HepG2 (cell line): Measurements from ENCODE around the gene PPP1R13L. TPM values are rescaled to one million over a fixed set of nuclear protein-coding genes. Genes with fewer than 3 reads are reported as not detected.
A peak's percentile ranks its signal among the peaks of the same experiment; 100 is the strongest.

Source experiments
- AGO2 ChIP-seq: fragments of 200-400 bp; formaldehyde crosslinking; optimal IDR thresholded peaks from 2 replicates; pipeline ENCODE3; 2017; ENCODE audit warnings: mild to moderate bottlenecking, low read depth, low read length, moderate library complexity
- ASH2L ChIP-seq: fragments of 300-600, 200-600 bp; sonication (generic); IDR thresholded peaks from 2 replicates; pipeline ENCODE4 v1.7.0; 2017; ENCODE audit warnings: low read depth, mild to moderate bottlenecking, moderate library complexity, mixed read lengths, low read length; ENCODE audit not compliant: insufficient read length
- CREM ChIP-seq, 2 experiments: sonication (generic) in 1 of 2; formaldehyde crosslinking in 1 of 2; IDR thresholded peaks; 2 replicates each; pipeline versions ENCODE4 v1.4.0 to v1.6.1; 2016 to 2020; ENCODE audit warnings: antibody characterized with exemption in 1 of 2, mild to moderate bottlenecking in 1 of 2, missing genetic modification reagents in 1 of 2
- ETV5 ChIP-seq: IDR thresholded peaks from 2 replicates; pipeline ENCODE4 v1.6.1; 2018; ENCODE audit warnings: missing biosample characterization, missing genetic modification reagents, inconsistent platforms, borderline replicate concordance
- FOXO1 ChIP-seq: sonication (generic); formaldehyde crosslinking; IDR thresholded peaks from 2 replicates; pipeline ENCODE4 v1.4.0; 2020; ENCODE audit warnings: missing genetic modification reagents
- HNF4A ChIP-seq: sonication (generic); formaldehyde crosslinking; IDR thresholded peaks from 2 replicates; pipeline ENCODE4 v1.4.0; 2020; ENCODE audit warnings: missing genetic modification reagents
- KLF16 ChIP-seq, 2 experiments: sonication (generic) in 1 of 2; formaldehyde crosslinking in 1 of 2; IDR thresholded peaks; 2 replicates each; pipeline versions ENCODE4 v1.6.1 to v1.8.0; 2016 to 2023; ENCODE audit warnings: missing genetic modification reagents in 2 of 2, missing compliant biosample characterization in 1 of 2
- LCORL ChIP-seq, 2 experiments: fragments of 450-650 bp in 1 of 2; sonication (generic) in 1 of 2; formaldehyde crosslinking in 1 of 2; IDR thresholded peaks; 2 replicates each; pipeline versions ENCODE4 v1.5.0 to v1.6.1; 2017 to 2020; ENCODE audit warnings: antibody characterized with exemption in 1 of 2, missing genetic modification reagents in 1 of 2
- MXD1 ChIP-seq: sonication (generic); formaldehyde crosslinking; IDR thresholded peaks from 2 replicates; pipeline ENCODE4 v1.4.0; 2020; ENCODE audit warnings: mild to moderate bottlenecking, missing genetic modification reagents
- PHF21A ChIP-seq: sonication (generic); formaldehyde crosslinking; IDR thresholded peaks from 2 replicates; pipeline ENCODE4 v1.5.0; 2020; ENCODE audit warnings: mild to moderate bottlenecking, missing genetic modification reagents
- PLRG1 ChIP-seq: fragments of 450-650 bp; conservative IDR thresholded peaks from 2 replicates; pipeline ENCODE4 v1.6.1; 2016
- PLSCR1 ChIP-seq: sonication (generic); formaldehyde crosslinking; IDR thresholded peaks from 2 replicates; pipeline ENCODE4 v1.5.0; 2020; ENCODE audit warnings: missing genetic modification reagents, mild to moderate bottlenecking, borderline replicate concordance
- SMARCC2 ChIP-seq: fragments of 450-650 bp; IDR thresholded peaks from 2 replicates; pipeline ENCODE4 v1.6.1; 2017; ENCODE audit warnings: antibody characterized with exemption, mild to moderate bottlenecking
- SP1 ChIP-seq, 2 experiments: fragments of 450-650 bp in 1 of 2; sonication (generic) in 1 of 2; formaldehyde crosslinking in 1 of 2; IDR thresholded peaks; 2 replicates each; pipeline versions ENCODE4 v1.4.0 to v1.6.1; 2016 to 2020; ENCODE audit warnings: missing genetic modification reagents in 1 of 2
- THAP7 ChIP-seq: sonication (generic); formaldehyde crosslinking; IDR thresholded peaks from 2 replicates; pipeline ENCODE4 v1.8.1; 2023; ENCODE audit warnings: mild to moderate bottlenecking, missing genetic modification reagents
- YEATS2 ChIP-seq: sonication (generic); formaldehyde crosslinking; IDR thresholded peaks from 2 replicates; pipeline ENCODE4 v1.4.0; 2020; ENCODE audit warnings: missing genetic modification reagents, borderline replicate concordance
- ZFP90 ChIP-seq: sonication (generic); formaldehyde crosslinking; IDR thresholded peaks from 2 replicates; pipeline ENCODE4 v1.8.0; 2022; ENCODE audit warnings: missing genetic modification reagents, mild to moderate bottlenecking, inconsistent platforms, borderline replicate concordance
- ZMYM2 ChIP-seq: sonication (generic); formaldehyde crosslinking; IDR thresholded peaks from 2 replicates; pipeline ENCODE4 v1.8.0; 2022; ENCODE audit warnings: mild to moderate bottlenecking, missing genetic modification reagents
- ZNF383 ChIP-seq: sonication (generic); formaldehyde crosslinking; IDR thresholded peaks from 2 replicates; pipeline ENCODE4 v1.4.0; 2020; ENCODE audit warnings: missing genetic modification reagents, mild to moderate bottlenecking, borderline replicate concordance
- ZNF414 ChIP-seq: sonication (generic); formaldehyde crosslinking; IDR thresholded peaks from 2 replicates; pipeline ENCODE4 v1.5.0; 2020; ENCODE audit warnings: missing genetic modification reagents
- ZNF607 ChIP-seq: sonication (generic); formaldehyde crosslinking; IDR thresholded peaks from 2 replicates; pipeline ENCODE4 v1.5.1; 2020; ENCODE audit warnings: missing genetic modification reagents, mild to moderate bottlenecking, borderline replicate concordance
- ZNF709 ChIP-seq: sonication (generic); formaldehyde crosslinking; IDR thresholded peaks from 2 replicates; pipeline ENCODE4 v1.5.0; 2020; ENCODE audit warnings: mild to moderate bottlenecking, missing genetic modification reagents
- ZNF782 ChIP-seq: sonication (generic); formaldehyde crosslinking; IDR thresholded peaks from 2 replicates; pipeline ENCODE4 v1.4.0; 2020; ENCODE audit warnings: missing genetic modification reagents, mild to moderate bottlenecking, borderline replicate concordance
- ZNF883 ChIP-seq: sonication (generic); formaldehyde crosslinking; IDR thresholded peaks from 2 replicates; pipeline ENCODE4 v1.5.1; 2020; ENCODE audit warnings: mild to moderate bottlenecking, missing genetic modification reagents; ENCODE audit errors: not compliant biosample characterization
- ZNF891 ChIP-seq: sonication (generic); formaldehyde crosslinking; IDR thresholded peaks from 2 replicates; pipeline ENCODE4 v1.5.0; 2020; ENCODE audit warnings: mild to moderate bottlenecking, missing genetic modification reagents
- polyA plus RNA-seq, 8 experiments: library from polyadenylated mRNA; depleted of rRNA in 3 of 8; stranded (reverse) in 7 of 8; unstranded in 1 of 8; fragments of >200 nt; fragmentation: Illumina TruSeq in 4 of 8; extraction: Trizol in 4 of 8; gene quantifications; 2 replicates each; pipeline versions ENCODE4 v1.2.1 to v1.2.3, GENCODE V29; 2011 to 2016; ENCODE audit warnings: low read depth in 4 of 8, missing spikeins in 1 of 8, mixed read lengths in 1 of 8; ENCODE audit not compliant: insufficient read depth in 1 of 8
- total RNA-seq, 5 experiments: library from RNA; depleted of rRNA; stranded (reverse); fragments of >200 nt; fragmentation: Illumina TruSeq; extraction: Trizol; gene quantifications; 2 replicates each; pipeline ENCODE4 v1.2.3, GENCODE V29; 2016; ENCODE audit warnings: low read depth in 1 of 5

PPP1R13L gene
- total and polyA plus RNA-seq, 2 of the 13 experiments (the other 11 are each of a cell fraction or from before 2014, with no cell fraction given) = 1.3 to 6.6 TPM

- TF ChIP-seq PLSCR1 (CRISPR knock-in tag) (no peak), YEATS2 (CRISPR knock-in tag) (peak; percentile 74), PHF21A (peak; percentile 85; the same call in 1 of the 2 replicates), ZNF883 (CRISPR knock-in tag) (peak; percentile 67), AGO2 (peak; percentile 85), ETV5 (CRISPR knock-in tag) (peak; percentile 96), LCORL (IDR thresholded peaks at IDR 0.05) (no peak), LCORL (CRISPR knock-in tag; IDR thresholded peaks at IDR 0.05) (peak; percentile 86), HNF4A (CRISPR knock-in tag) (no peak; the same call in 1 of the 2 replicates), KLF16 (CRISPR knock-in tag; IDR thresholded peaks at IDR 0.05) (peak in 1 of 2 experiments; percentile 56; a peak in 1 of 4 replicates), ZNF782 (CRISPR knock-in tag) (no peak), ZFP90 (CRISPR knock-in tag) (no peak; the same call in 1 of the 2 replicates), ASH2L (peak; percentile 81), MXD1 (peak; percentile 82; the same call in 1 of the 2 replicates), FOXO1 (peak; percentile 52), ZNF607 (peak; percentile 61), ZNF709 (peak; percentile 79; the same call in 1 of the 2 replicates), THAP7 (CRISPR knock-in tag) (peak; percentile 86; the same call in 1 of the 2 replicates), ZNF891 (peak; percentile 51; the same call in 1 of the 2 replicates), CREM (IDR thresholded peaks at IDR 0.05) (peak; percentile 51; the same call in 1 of the 2 replicates), CREM (CRISPR knock-in tag; IDR thresholded peaks at IDR 0.05) (0 out of 2 replicates have a peak, but pooled peaks have one; percentile 34), ZNF414 (0 out of 2 replicates have a peak, but pooled peaks have one; percentile 25), SP1 (IDR thresholded peaks at IDR 0.05) (no peak), SP1 (CRISPR knock-in tag; IDR thresholded peaks at IDR 0.05) (peak; percentile 73), PLRG1 (no peak), ZNF383 (CRISPR knock-in tag) (peak; percentile 70; the same call in 1 of the 2 replicates), ZMYM2 (CRISPR knock-in tag) (peak; percentile 10), SMARCC2 (no peak)
Observed at GRCh38 chr19:45423589-45424190, 18.8 kb upstream of the PPP1R13L start, which contains the start of gene ERCC1 (continued).
